ENCODE measurements around the gene UTP25.

UTP25 gene

GRCh38 chr1:209800984-209801834 is 26.6 kb upstream of the UTP25 start:
- no peaks in the 10 kb centered on the region for H4K20me1 ChIP-seq (ENCODE audit: insufficient read depth, low read length)
- no peak overlapping the region for H3K9ac ChIP-seq (ENCODE audit: low read depth, low read length)
- ATAC-seq (ENCODE audit: insufficient read depth, low read depth) (no peak), DNase-seq (no peak)
- H3K4me3 ChIP-seq (ENCODE audit: low read depth in 1 of 2, low read length in 2 of 2), result no peak overlapping the region
- H3K4me2 ChIP-seq (ENCODE audit: insufficient read depth, low read length), result no peak overlapping the region
- TF ChIP-seq CTCF (IDR thresholded peaks at IDR 0.05; ENCODE audit: borderline replicate concordance, extremely low read depth, low read length, poor library complexity, severe bottlenecking), result no peak
- no peak for TF ChIP-seq EZH2 (IDR thresholded peaks at IDR 0.05; ENCODE audit: borderline replicate concordance, low read depth, low read length, severe bottlenecking)
- no peaks in the 10 kb centered on the region for H3K36me3 ChIP-seq (ENCODE audit: insufficient read depth, low read length)
- H2AFZ ChIP-seq (ENCODE audit: low read depth, low read length), result no peak overlapping the region
- H3K79me2 ChIP-seq (ENCODE audit: insufficient read depth, low read length), result no peaks in the 10 kb centered on the region
- peaks cover 4% of the 10 kb centered on the region for H3K27me3 ChIP-seq (ENCODE audit: insufficient read depth, low read length, poor library complexity)
- no peaks in the 10 kb centered on the region for H3K4me1 ChIP-seq (ENCODE audit: insufficient read depth, low read length)
- no peaks in the 10 kb centered on the region for H3K9me3 ChIP-seq (ENCODE audit: insufficient read depth, low read length, severe bottlenecking)
- H3K27ac ChIP-seq (ENCODE audit: low read length), result no peak overlapping the region

GRCh38 chr1:209802117-209802779 is 25.5 kb upstream of the UTP25 start:
- Histone ChIP-seq H3K36me3 (ENCODE audit: insufficient read depth, low read length) (no peaks in the 10 kb centered on the region), H3K79me2 (ENCODE audit: insufficient read depth, low read length) (no peaks in the 10 kb centered on the region), H3K27ac (ENCODE audit: low read length) (no peak overlapping the region), H3K4me3 (ENCODE audit: low read depth in 1 of 2, low read length in 2 of 2) (no peak overlapping the region), H3K4me1 (ENCODE audit: insufficient read depth, low read length) (no peaks in the 10 kb centered on the region), H3K27me3 (ENCODE audit: insufficient read depth, low read length, poor library complexity) (peaks cover 4% of the 10 kb centered on the region), H3K9me3 (ENCODE audit: insufficient read depth, low read length, severe bottlenecking) (no peaks in the 10 kb centered on the region), H2AFZ (ENCODE audit: low read depth, low read length) (no peak overlapping the region), H4K20me1 (ENCODE audit: insufficient read depth, low read length) (no peaks in the 10 kb centered on the region), H3K4me2 (ENCODE audit: insufficient read depth, low read length) (no peak overlapping the region), H3K9ac (ENCODE audit: low read depth, low read length) (no peak overlapping the region)
- no peak for DNase-seq
- TF ChIP-seq CTCF (IDR thresholded peaks at IDR 0.05; ENCODE audit: borderline replicate concordance, extremely low read depth, low read length, poor library complexity, severe bottlenecking), result no peak
- TF ChIP-seq EZH2 (IDR thresholded peaks at IDR 0.05; ENCODE audit: borderline replicate concordance, low read depth, low read length, severe bottlenecking), result no peak
- no peak for ATAC-seq (ENCODE audit: insufficient read depth, low read depth)

GRCh38 chr1:209802780-209803152 is 25.0 kb upstream of the UTP25 start:
- Histone ChIP-seq H3K9ac (ENCODE audit: low read depth, low read length) (no peak overlapping the region), H3K27me3 (ENCODE audit: insufficient read depth, low read length, poor library complexity) (peaks cover 4% of the 10 kb centered on the region), H3K79me2 (ENCODE audit: insufficient read depth, low read length) (no peaks in the 10 kb centered on the region), H3K36me3 (ENCODE audit: insufficient read depth, low read length) (no peaks in the 10 kb centered on the region), H2AFZ (ENCODE audit: low read depth, low read length) (no peak overlapping the region), H3K4me1 (ENCODE audit: insufficient read depth, low read length) (no peaks in the 10 kb centered on the region), H3K4me2 (ENCODE audit: insufficient read depth, low read length) (no peak overlapping the region), H3K27ac (ENCODE audit: low read length) (no peak overlapping the region), H4K20me1 (ENCODE audit: insufficient read depth, low read length) (no peaks in the 10 kb centered on the region), H3K4me3 (ENCODE audit: low read depth in 1 of 2, low read length in 2 of 2) (no peak overlapping the region), H3K9me3 (ENCODE audit: insufficient read depth, low read length, severe bottlenecking) (no peaks in the 10 kb centered on the region)
- ATAC-seq (ENCODE audit: insufficient read depth, low read depth) (no peak), DNase-seq (no peak)
- no peak for TF ChIP-seq EZH2 (IDR thresholded peaks at IDR 0.05; ENCODE audit: borderline replicate concordance, low read depth, low read length, severe bottlenecking)
- no peak for TF ChIP-seq CTCF (IDR thresholded peaks at IDR 0.05; ENCODE audit: borderline replicate concordance, extremely low read depth, low read length, poor library complexity, severe bottlenecking)

Data from DND-41 (cell line).